GM12878 (cell line): ENCODE results near the gene XPO1. TPM values are rescaled to one million over a fixed set of nuclear protein-coding genes. Genes with fewer than 3 reads are reported as not detected.

Source experiments
- ATF7 ChIP-seq: fragments of 450-650 bp; IDR thresholded peaks from 2 replicates; pipeline ENCODE4 v1.6.1; 2016; ENCODE audit warnings: low read depth, mild to moderate bottlenecking
- BRCA1 ChIP-seq: IDR thresholded peaks from 2 replicates; pipeline ENCODE4 v1.6.1; 2011; ENCODE audit warnings: low read depth, low read length, improper control_type of control experiment
- IKZF2 ChIP-seq, 2 experiments: fragments of 450-650 bp; IDR thresholded peaks; 2 replicates each; pipeline ENCODE4 v1.6.1; 2017; ENCODE audit warnings: mild to moderate bottlenecking in 2 of 2, moderate library complexity in 2 of 2
- MXI1 ChIP-seq: fragments of 150-350 bp; IDR thresholded peaks from 2 replicates; pipeline ENCODE4 v1.6.1; 2011; ENCODE audit warnings: low read depth, mild to moderate bottlenecking, inconsistent platforms, low read length, improper control_type of control experiment
- NR2C1 ChIP-seq: fragments of 450-650 bp; IDR thresholded peaks from 2 replicates; pipeline ENCODE4 v1.6.1; 2017; ENCODE audit warnings: antibody characterized with exemption, mild to moderate bottlenecking, moderate library complexity
- NR2C2 ChIP-seq: IDR thresholded peaks from 2 replicates; pipeline ENCODE4 v1.6.1; 2011; ENCODE audit warnings: borderline replicate concordance, low read depth; ENCODE audit not compliant: control insufficient read depth, insufficient read length
- RB1 ChIP-seq: fragments of 450-650 bp; formaldehyde crosslinking; IDR thresholded peaks from 2 replicates; pipeline ENCODE4 v1.6.1; 2017; ENCODE audit warnings: mild to moderate bottlenecking, borderline replicate concordance
- SIN3A ChIP-seq: IDR thresholded peaks from 2 replicates; pipeline ENCODE4 v1.6.1; 2012; ENCODE audit warnings: low read depth, low read length, improper control_type of control experiment
- YBX1 ChIP-seq: fragments of 450-650 bp; IDR thresholded peaks from 2 replicates; pipeline ENCODE4 v1.6.1; 2016; ENCODE audit warnings: antibody characterized with exemption
- ZNF217 ChIP-seq: fragments of 450-650 bp; IDR thresholded peaks from 2 replicates; pipeline ENCODE4 v1.6.1; 2017; ENCODE audit warnings: antibody characterized with exemption, mild to moderate bottlenecking
- ZNF622 ChIP-seq: fragments of 450-650 bp; IDR thresholded peaks from 2 replicates; pipeline ENCODE4 v1.6.1; 2017; ENCODE audit warnings: mild to moderate bottlenecking, inconsistent platforms
- polyA plus RNA-seq, 11 experiments: library from polyadenylated mRNA; depleted of rRNA in 4 of 11; unstranded in 6 of 11; stranded (reverse) in 5 of 11; fragments of >200 nt; fragmentation: Nextera tagmentation in 4 of 11; fragmentation: Illumina TruSeq in 1 of 11; extraction: Ambion mirVana in 4 of 11; extraction: Trizol in 1 of 11; gene quantifications; 1 replicate in 1 of 11; 2 replicates in 10 of 11; pipeline versions ENCODE4 v1.2.1 to v1.2.3, GENCODE V29; 2011 to 2016; ENCODE audit warnings: inconsistent platforms in 2 of 11, missing spikeins in 2 of 11, low read depth in 1 of 11
- total RNA-seq, 4 experiments: library from RNA; depleted of rRNA in 3 of 4; stranded (reverse); fragments of >200 nt in 3 of 4; fragmentation: Illumina TruSeq in 1 of 4; extraction: Trizol in 1 of 4; gene quantifications; 2 replicates each; pipeline versions ENCODE4 v1.2.1 to v1.2.3, GENCODE V29; 2013 to 2021
- TF ChIP-seq, protein P1 (sequence below): fragments of 450-650 bp; IDR thresholded peaks from 2 replicates; pipeline ENCODE4 v1.6.1; 2016; ENCODE audit warnings: mild to moderate bottlenecking
- TF ChIP-seq, protein P2 (sequence below): fragments of 450-650 bp; conservative IDR thresholded peaks from 2 replicates; pipeline ENCODE4 v1.6.1; 2017; ENCODE audit warnings: mild to moderate bottlenecking, moderate library complexity
- TF ChIP-seq, protein P3 (sequence below): fragments of 450-650 bp; IDR thresholded peaks from 2 replicates; pipeline ENCODE4 v1.6.1; 2018; ENCODE audit warnings: borderline replicate concordance, mild to moderate bottlenecking; ENCODE audit not compliant: partially characterized antibody
- TF ChIP-seq, protein P4 (sequence below): IDR thresholded peaks from 2 replicates; pipeline ENCODE4 v1.6.1; 2011; ENCODE audit warnings: mild to moderate bottlenecking, low read depth, low read length, moderate library complexity; ENCODE audit not compliant: insufficient replicate concordance
- TF ChIP-seq, protein P5 (sequence below): fragments of 450-650 bp; IDR thresholded peaks from 2 replicates; pipeline ENCODE4 v1.6.1; 2017; ENCODE audit warnings: low read depth, mild to moderate bottlenecking, moderate library complexity
- TF ChIP-seq, protein P6 (sequence below): fragments of 150-350 bp; IDR thresholded peaks from 2 replicates; pipeline ENCODE4 v1.6.1; 2014; ENCODE audit warnings: mild to moderate bottlenecking, low read depth, low read length
- TF ChIP-seq, protein P7 (sequence below): fragments of 450-650 bp; IDR thresholded peaks from 2 replicates; pipeline ENCODE4 v1.6.1; 2017; ENCODE audit warnings: mild to moderate bottlenecking, low read depth, inconsistent platforms; ENCODE audit not compliant: poor library complexity, severe bottlenecking

Gene XPO1
- total and polyA plus RNA-seq, 10 of the 15 experiments (the other 5 are each of a cell fraction or from before 2014, with no cell fraction given), result 57.3 to 216 (median 153) TPM

DNA sequence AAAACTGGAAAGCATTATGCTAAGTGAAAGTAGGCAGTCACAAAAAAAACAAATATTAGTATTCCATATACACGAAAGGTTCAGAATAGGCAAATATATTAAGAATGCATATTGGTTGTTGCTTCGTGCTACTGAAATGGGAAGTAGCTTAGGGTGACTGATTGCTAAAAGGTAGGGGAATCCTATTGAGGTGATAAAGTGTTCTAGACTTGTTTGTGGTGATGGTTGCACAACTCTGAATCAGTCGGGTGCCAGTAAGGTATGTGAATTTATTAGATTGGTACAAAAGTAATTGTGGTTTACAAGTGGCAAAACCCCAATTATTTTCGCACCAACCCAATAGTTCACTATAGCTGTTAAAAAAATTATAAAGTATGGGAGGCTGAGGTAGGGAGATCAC lies 88.0 kb downstream of the XPO1 start (continued):
- TF ChIP-seq, protein P1, sequence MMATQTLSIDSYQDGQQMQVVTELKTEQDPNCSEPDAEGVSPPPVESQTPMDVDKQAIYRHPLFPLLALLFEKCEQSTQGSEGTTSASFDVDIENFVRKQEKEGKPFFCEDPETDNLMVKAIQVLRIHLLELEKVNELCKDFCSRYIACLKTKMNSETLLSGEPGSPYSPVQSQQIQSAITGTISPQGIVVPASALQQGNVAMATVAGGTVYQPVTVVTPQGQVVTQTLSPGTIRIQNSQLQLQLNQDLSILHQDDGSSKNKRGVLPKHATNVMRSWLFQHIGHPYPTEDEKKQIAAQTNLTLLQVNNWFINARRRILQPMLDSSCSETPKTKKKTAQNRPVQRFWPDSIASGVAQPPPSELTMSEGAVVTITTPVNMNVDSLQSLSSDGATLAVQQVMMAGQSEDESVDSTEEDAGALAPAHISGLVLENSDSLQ, result peak; percentile 68
- TF ChIP-seq, protein P2, sequence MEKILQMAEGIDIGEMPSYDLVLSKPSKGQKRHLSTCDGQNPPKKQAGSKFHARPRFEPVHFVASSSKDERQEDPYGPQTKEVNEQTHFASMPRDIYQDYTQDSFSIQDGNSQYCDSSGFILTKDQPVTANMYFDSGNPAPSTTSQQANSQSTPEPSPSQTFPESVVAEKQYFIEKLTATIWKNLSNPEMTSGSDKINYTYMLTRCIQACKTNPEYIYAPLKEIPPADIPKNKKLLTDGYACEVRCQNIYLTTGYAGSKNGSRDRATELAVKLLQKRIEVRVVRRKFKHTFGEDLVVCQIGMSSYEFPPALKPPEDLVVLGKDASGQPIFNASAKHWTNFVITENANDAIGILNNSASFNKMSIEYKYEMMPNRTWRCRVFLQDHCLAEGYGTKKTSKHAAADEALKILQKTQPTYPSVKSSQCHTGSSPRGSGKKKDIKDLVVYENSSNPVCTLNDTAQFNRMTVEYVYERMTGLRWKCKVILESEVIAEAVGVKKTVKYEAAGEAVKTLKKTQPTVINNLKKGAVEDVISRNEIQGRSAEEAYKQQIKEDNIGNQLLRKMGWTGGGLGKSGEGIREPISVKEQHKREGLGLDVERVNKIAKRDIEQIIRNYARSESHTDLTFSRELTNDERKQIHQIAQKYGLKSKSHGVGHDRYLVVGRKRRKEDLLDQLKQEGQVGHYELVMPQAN, result no peak
- TF ChIP-seq ATF7 (no peak), ZNF217 (no peak), MXI1 (no peak), RB1 (no peak), NR2C1 (no peak), SIN3A (no peak), IKZF2 (IDR thresholded peaks at IDR 0.05) (peak; percentile 41 to 42; a peak in 3 of 4 replicates), NR2C2 (no peak), ZNF622 (no peak), YBX1 (no peak), BRCA1 (no peak)
- TF ChIP-seq, protein P3, sequence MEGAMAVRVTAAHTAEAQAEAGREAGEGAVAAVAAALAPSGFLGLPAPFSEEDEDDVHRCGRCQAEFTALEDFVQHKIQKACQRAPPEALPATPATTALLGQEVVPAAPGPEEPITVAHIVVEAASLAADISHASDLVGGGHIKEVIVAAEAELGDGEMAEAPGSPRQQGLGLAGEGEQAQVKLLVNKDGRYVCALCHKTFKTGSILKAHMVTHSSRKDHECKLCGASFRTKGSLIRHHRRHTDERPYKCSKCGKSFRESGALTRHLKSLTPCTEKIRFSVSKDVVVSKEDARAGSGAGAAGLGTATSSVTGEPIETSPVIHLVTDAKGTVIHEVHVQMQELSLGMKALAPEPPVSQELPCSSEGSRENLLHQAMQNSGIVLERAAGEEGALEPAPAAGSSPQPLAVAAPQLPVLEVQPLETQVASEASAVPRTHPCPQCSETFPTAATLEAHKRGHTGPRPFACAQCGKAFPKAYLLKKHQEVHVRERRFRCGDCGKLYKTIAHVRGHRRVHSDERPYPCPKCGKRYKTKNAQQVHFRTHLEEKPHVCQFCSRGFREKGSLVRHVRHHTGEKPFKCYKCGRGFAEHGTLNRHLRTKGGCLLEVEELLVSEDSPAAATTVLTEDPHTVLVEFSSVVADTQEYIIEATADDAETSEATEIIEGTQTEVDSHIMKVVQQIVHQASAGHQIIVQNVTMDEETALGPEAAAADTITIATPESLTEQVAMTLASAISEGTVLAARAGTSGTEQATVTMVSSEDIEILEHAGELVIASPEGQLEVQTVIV, result no peak
- TF ChIP-seq, protein P4, sequence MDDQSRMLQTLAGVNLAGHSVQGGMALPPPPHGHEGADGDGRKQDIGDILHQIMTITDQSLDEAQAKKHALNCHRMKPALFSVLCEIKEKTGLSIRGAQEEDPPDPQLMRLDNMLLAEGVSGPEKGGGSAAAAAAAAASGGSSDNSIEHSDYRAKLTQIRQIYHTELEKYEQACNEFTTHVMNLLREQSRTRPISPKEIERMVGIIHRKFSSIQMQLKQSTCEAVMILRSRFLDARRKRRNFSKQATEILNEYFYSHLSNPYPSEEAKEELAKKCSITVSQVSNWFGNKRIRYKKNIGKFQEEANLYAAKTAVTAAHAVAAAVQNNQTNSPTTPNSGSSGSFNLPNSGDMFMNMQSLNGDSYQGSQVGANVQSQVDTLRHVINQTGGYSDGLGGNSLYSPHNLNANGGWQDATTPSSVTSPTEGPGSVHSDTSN, result no peak
- TF ChIP-seq, protein P5, sequence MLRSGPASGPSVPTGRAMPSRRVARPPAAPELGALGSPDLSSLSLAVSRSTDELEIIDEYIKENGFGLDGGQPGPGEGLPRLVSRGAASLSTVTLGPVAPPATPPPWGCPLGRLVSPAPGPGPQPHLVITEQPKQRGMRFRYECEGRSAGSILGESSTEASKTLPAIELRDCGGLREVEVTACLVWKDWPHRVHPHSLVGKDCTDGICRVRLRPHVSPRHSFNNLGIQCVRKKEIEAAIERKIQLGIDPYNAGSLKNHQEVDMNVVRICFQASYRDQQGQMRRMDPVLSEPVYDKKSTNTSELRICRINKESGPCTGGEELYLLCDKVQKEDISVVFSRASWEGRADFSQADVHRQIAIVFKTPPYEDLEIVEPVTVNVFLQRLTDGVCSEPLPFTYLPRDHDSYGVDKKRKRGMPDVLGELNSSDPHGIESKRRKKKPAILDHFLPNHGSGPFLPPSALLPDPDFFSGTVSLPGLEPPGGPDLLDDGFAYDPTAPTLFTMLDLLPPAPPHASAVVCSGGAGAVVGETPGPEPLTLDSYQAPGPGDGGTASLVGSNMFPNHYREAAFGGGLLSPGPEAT, result peak; percentile 57
- TF ChIP-seq, protein P6, sequence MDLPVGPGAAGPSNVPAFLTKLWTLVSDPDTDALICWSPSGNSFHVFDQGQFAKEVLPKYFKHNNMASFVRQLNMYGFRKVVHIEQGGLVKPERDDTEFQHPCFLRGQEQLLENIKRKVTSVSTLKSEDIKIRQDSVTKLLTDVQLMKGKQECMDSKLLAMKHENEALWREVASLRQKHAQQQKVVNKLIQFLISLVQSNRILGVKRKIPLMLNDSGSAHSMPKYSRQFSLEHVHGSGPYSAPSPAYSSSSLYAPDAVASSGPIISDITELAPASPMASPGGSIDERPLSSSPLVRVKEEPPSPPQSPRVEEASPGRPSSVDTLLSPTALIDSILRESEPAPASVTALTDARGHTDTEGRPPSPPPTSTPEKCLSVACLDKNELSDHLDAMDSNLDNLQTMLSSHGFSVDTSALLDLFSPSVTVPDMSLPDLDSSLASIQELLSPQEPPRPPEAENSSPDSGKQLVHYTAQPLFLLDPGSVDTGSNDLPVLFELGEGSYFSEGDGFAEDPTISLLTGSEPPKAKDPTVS, result no peak
- TF ChIP-seq, protein P7, sequence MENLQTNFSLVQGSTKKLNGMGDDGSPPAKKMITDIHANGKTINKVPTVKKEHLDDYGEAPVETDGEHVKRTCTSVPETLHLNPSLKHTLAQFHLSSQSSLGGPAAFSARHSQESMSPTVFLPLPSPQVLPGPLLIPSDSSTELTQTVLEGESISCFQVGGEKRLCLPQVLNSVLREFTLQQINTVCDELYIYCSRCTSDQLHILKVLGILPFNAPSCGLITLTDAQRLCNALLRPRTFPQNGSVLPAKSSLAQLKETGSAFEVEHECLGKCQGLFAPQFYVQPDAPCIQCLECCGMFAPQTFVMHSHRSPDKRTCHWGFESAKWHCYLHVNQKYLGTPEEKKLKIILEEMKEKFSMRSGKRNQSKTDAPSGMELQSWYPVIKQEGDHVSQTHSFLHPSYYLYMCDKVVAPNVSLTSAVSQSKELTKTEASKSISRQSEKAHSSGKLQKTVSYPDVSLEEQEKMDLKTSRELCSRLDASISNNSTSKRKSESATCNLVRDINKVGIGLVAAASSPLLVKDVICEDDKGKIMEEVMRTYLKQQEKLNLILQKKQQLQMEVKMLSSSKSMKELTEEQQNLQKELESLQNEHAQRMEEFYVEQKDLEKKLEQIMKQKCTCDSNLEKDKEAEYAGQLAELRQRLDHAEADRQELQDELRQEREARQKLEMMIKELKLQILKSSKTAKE, result peak; percentile 33
